SK-N-SH treated with all-trans-retinoic acid at 6 μM for 48 hours (cell line): Measurements from ENCODE around the gene SP140L.

Experiments
- ATAC-seq: fragments of 200-7000 bp; cut with Tn5 transposase; 3 replicates; pipeline ENCODE4 v1.9.1; 2020; ENCODE audit warnings: mild to moderate bottlenecking, moderate library complexity
- ARNTL ChIP-seq: fragments of 450-650 bp; formaldehyde crosslinking; IDR thresholded peaks from 2 replicates; pipeline ENCODE4 v1.5.0; 2020; ENCODE audit warnings: low read depth, mild to moderate bottlenecking, moderate library complexity, borderline replicate concordance
- BACH2 ChIP-seq: fragments of 250-450 bp; sonication (Bioruptor Pico); IDR thresholded peaks from 2 replicates; pipeline ENCODE4 v1.9.0; 2021; ENCODE audit warnings: mild to moderate bottlenecking, borderline replicate concordance
- CSDC2 ChIP-seq: fragments of 250-450 bp; sonication (Bioruptor Pico); IDR thresholded peaks from 2 replicates; pipeline ENCODE4 v1.5.0; 2020; ENCODE audit warnings: mild to moderate bottlenecking, moderate library complexity
- ESRRG ChIP-seq: fragments of 250-450 bp; sonication (Bioruptor Pico); IDR thresholded peaks from 2 replicates; pipeline ENCODE4 v1.6.1; 2021; ENCODE audit warnings: mild to moderate bottlenecking
- GLIS3 ChIP-seq: fragments of 250-450 bp; sonication (Bioruptor Pico); IDR thresholded peaks from 2 replicates; pipeline ENCODE4 v1.5.0; 2020; ENCODE audit warnings: mild to moderate bottlenecking, moderate library complexity
- ISL1 ChIP-seq: fragments of 250-450 bp; sonication (Bioruptor Pico); IDR thresholded peaks from 2 replicates; pipeline ENCODE4 v2.1.2; 2022; ENCODE audit warnings: mild to moderate bottlenecking, moderate library complexity
- OSR1 ChIP-seq: fragments of 250-450 bp; sonication (Bioruptor Pico); IDR thresholded peaks from 2 replicates; pipeline ENCODE4 v1.8.0; 2022; ENCODE audit warnings: moderate library complexity, mild to moderate bottlenecking, inconsistent platforms
- RARB ChIP-seq: fragments of 250-450 bp; sonication (Bioruptor Pico); IDR thresholded peaks from 2 replicates; pipeline ENCODE4 v1.8.0; 2021; ENCODE audit warnings: mild to moderate bottlenecking, moderate library complexity
- TCF4 ChIP-seq: fragments of 250-450 bp; sonication (Bioruptor Pico); IDR thresholded peaks from 2 replicates; pipeline ENCODE4 v1.8.0; 2021; ENCODE audit warnings: mild to moderate bottlenecking, moderate library complexity, borderline replicate concordance
- TOX ChIP-seq: fragments of 250-450 bp; sonication (Bioruptor Pico); IDR thresholded peaks from 2 replicates; pipeline ENCODE4 v1.8.0; 2021; ENCODE audit warnings: mild to moderate bottlenecking, moderate library complexity, borderline replicate concordance
- ZC3H10 ChIP-seq: fragments of 250-450 bp; sonication (Bioruptor Pico); IDR thresholded peaks from 2 replicates; pipeline ENCODE4 v1.5.1; 2021; ENCODE audit warnings: mild to moderate bottlenecking, moderate library complexity
- ZFP3 ChIP-seq: fragments of 250-450 bp; sonication (Bioruptor Pico); IDR thresholded peaks from 2 replicates; pipeline ENCODE4 v1.5.0; 2020; ENCODE audit warnings: mild to moderate bottlenecking, moderate library complexity
- ZFP30 ChIP-seq: fragments of 450-650 bp; formaldehyde crosslinking; IDR thresholded peaks from 2 replicates; pipeline ENCODE4 v1.5.0; 2022; ENCODE audit warnings: mild to moderate bottlenecking, moderate library complexity
- ZNF565 ChIP-seq: fragments of 450-650 bp; formaldehyde crosslinking; conservative IDR thresholded peaks from 2 replicates; pipeline ENCODE4 v1.5.0; 2020; ENCODE audit warnings: low read depth, mild to moderate bottlenecking, moderate library complexity
- ZNF70 ChIP-seq: fragments of 450-650 bp; formaldehyde crosslinking; IDR thresholded peaks from 2 replicates; pipeline ENCODE4 v1.5.0; 2020; ENCODE audit warnings: mild to moderate bottlenecking, moderate library complexity
- TF ChIP-seq, protein P1 (sequence below): fragments of 250-450 bp; sonication (Bioruptor Pico); IDR thresholded peaks from 2 replicates; pipeline ENCODE4 v1.8.0; 2020; ENCODE audit warnings: mild to moderate bottlenecking, moderate library complexity, borderline replicate concordance
- TF ChIP-seq, protein P2 (sequence below): fragments of 250-450 bp; sonication (Bioruptor Pico); IDR thresholded peaks from 2 replicates; pipeline ENCODE4 v1.5.1; 2021; ENCODE audit warnings: mild to moderate bottlenecking, moderate library complexity
- TF ChIP-seq, protein P3 (sequence below): fragments of 250-450 bp; sonication (Bioruptor Pico); IDR thresholded peaks from 2 replicates; pipeline ENCODE4 v1.5.1; 2020; ENCODE audit warnings: low read depth, mild to moderate bottlenecking, moderate library complexity
- TF ChIP-seq, protein P4 (sequence below): fragments of 250-450 bp; sonication (Bioruptor Pico); IDR thresholded peaks from 2 replicates; pipeline ENCODE4 v1.5.0; 2020; ENCODE audit warnings: mild to moderate bottlenecking, moderate library complexity

The SP140L gene

DNA sequence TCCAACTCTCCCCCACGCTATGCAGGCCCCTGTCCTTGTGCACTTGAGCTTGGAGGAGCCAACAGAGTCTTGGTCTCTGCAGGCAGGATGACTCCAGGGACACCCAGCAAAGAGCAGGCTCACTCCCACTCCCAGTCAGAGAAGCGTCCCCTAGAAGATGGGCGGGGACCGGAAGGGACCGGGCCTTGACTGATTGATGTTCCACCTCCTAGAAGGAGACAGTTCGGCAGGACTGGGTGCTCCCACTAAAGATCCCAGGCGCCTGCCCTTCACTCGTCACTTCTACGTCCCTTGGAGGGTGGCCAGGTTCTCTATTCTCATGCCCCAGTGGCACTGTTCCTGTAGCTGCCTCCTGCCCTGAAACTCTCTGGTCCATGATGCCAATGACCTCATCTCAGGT lies 85.9 kb downstream of the SP140L start:
- no peak for ATAC-seq
- TF ChIP-seq TCF4 (CRISPR knock-in tag), result no peak
- TF ChIP-seq OSR1 (CRISPR knock-in tag), result no peak
- TF ChIP-seq BACH2, result no peak
- TF ChIP-seq TOX, result no peak
- no peak for TF ChIP-seq GLIS3 (CRISPR knock-in tag)
- TF ChIP-seq RARB (CRISPR knock-in tag), result no peak
- no peak for TF ChIP-seq ZC3H10 (CRISPR knock-in tag)
- TF ChIP-seq ZNF565, result no peak
- TF ChIP-seq, protein P1, sequence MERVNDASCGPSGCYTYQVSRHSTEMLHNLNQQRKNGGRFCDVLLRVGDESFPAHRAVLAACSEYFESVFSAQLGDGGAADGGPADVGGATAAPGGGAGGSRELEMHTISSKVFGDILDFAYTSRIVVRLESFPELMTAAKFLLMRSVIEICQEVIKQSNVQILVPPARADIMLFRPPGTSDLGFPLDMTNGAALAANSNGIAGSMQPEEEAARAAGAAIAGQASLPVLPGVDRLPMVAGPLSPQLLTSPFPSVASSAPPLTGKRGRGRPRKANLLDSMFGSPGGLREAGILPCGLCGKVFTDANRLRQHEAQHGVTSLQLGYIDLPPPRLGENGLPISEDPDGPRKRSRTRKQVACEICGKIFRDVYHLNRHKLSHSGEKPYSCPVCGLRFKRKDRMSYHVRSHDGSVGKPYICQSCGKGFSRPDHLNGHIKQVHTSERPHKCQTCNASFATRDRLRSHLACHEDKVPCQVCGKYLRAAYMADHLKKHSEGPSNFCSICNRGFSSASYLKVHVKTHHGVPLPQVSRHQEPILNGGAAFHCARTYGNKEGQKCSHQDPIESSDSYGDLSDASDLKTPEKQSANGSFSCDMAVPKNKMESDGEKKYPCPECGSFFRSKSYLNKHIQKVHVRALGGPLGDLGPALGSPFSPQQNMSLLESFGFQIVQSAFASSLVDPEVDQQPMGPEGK (CRISPR knock-in tag), result no peak

DNA sequence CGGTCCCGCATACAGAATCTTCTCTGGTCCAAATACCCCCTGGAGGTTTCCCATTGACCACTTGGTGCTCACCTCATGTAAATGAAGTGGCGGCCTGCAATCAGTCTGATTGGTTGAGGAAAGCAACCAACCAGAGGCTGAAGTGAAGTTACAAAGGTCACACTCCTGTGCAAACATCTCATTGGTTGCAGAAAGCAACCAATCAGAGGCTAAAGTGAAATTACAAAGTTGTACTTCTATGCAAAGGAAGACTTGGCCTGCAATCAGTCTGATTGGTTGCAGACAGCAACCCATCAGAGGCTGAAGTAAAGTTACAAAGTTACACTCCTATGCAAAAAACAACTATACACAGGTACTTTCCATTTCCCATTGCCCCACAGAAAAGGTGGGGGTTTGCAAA lies 86.5 kb downstream of the SP140L start:
- no peak for ATAC-seq
- TF ChIP-seq ZNF70 (no peak), GLIS3 (CRISPR knock-in tag) (no peak), TOX (no peak)

DNA sequence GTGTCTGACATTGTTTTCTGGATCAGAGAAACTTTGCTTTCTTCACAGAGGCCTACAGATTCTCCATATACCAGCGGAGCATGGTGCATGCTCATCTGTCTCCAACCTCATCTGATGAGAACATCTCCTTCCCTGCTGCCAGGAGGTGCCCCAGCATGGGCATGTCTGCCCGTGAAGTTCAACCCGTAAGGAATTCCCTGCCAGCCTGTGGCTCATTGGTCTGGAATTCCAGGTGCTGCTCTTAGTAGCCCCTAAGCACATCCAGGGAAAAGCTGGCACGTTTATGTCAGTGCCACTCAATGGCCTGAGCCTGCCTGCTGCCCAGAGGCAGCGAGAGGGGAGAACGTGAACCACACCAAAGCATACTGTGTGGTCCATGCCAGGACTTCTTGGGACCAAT lies 87.3 kb downstream of the SP140L start:
- no peak for ATAC-seq
- TF ChIP-seq, protein P2, sequence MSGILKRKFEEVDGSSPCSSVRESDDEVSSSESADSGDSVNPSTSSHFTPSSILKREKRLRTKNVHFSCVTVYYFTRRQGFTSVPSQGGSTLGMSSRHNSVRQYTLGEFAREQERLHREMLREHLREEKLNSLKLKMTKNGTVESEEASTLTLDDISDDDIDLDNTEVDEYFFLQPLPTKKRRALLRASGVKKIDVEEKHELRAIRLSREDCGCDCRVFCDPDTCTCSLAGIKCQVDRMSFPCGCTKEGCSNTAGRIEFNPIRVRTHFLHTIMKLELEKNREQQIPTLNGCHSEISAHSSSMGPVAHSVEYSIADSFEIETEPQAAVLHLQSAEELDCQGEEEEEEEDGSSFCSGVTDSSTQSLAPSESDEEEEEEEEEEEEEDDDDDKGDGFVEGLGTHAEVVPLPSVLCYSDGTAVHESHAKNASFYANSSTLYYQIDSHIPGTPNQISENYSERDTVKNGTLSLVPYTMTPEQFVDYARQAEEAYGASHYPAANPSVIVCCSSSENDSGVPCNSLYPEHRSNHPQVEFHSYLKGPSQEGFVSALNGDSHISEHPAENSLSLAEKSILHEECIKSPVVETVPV (CRISPR knock-in tag), result no peak
- TF ChIP-seq ZFP30 (no peak), ARNTL (CRISPR knock-in tag) (no peak), BACH2 (no peak), CSDC2 (CRISPR knock-in tag) (no peak), ISL1 (CRISPR knock-in tag) (no peak), ZNF565 (no peak), ZC3H10 (CRISPR knock-in tag) (no peak), TCF4 (CRISPR knock-in tag) (no peak), ZFP3 (CRISPR knock-in tag) (no peak), OSR1 (CRISPR knock-in tag) (no peak), TOX (no peak)
- TF ChIP-seq, protein P3, sequence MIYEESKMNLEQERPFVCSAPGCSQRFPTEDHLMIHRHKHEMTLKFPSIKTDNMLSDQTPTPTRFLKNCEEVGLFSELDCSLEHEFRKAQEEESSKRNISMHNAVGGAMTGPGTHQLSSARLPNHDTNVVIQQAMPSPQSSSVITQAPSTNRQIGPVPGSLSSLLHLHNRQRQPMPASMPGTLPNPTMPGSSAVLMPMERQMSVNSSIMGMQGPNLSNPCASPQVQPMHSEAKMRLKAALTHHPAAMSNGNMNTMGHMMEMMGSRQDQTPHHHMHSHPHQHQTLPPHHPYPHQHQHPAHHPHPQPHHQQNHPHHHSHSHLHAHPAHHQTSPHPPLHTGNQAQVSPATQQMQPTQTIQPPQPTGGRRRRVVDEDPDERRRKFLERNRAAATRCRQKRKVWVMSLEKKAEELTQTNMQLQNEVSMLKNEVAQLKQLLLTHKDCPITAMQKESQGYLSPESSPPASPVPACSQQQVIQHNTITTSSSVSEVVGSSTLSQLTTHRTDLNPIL (CRISPR knock-in tag), result no peak
- TF ChIP-seq, protein P4, sequence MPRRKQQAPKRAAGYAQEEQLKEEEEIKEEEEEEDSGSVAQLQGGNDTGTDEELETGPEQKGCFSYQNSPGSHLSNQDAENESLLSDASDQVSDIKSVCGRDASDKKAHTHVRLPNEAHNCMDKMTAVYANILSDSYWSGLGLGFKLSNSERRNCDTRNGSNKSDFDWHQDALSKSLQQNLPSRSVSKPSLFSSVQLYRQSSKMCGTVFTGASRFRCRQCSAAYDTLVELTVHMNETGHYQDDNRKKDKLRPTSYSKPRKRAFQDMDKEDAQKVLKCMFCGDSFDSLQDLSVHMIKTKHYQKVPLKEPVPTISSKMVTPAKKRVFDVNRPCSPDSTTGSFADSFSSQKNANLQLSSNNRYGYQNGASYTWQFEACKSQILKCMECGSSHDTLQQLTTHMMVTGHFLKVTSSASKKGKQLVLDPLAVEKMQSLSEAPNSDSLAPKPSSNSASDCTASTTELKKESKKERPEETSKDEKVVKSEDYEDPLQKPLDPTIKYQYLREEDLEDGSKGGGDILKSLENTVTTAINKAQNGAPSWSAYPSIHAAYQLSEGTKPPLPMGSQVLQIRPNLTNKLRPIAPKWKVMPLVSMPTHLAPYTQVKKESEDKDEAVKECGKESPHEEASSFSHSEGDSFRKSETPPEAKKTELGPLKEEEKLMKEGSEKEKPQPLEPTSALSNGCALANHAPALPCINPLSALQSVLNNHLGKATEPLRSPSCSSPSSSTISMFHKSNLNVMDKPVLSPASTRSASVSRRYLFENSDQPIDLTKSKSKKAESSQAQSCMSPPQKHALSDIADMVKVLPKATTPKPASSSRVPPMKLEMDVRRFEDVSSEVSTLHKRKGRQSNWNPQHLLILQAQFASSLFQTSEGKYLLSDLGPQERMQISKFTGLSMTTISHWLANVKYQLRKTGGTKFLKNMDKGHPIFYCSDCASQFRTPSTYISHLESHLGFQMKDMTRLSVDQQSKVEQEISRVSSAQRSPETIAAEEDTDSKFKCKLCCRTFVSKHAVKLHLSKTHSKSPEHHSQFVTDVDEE (CRISPR knock-in tag), result no peak

DNA sequence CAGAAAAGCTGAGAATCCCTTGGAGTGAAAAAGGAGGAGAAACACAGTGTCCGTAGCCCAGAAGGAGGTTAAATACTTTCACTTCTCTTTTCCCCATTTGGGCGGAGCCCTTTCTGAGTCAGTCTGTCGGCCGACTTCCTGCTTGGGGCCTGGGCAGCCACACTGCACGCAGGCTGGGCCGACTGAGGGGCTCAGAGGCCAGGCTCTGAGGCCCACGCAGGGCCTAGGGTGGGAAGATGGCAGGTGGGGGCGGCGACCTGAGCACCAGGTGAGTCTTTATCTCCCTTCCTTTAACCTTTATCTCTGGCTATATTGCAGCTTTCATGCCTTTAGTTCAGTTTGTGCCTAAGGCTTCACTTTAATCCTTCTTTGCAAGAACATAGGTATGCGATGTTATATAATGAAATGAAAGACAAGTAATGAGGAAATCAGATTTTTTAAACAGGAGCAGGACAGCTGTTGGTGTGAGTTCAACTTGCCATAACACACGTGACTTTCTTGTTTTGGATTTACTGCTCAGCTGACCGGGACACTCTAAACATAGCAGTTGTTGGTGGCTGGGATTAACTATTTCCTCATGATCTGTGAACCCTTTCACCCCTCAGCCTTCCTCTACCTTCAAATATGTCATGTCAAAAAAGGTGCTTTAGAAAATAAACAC lies 89.2 kb downstream of the SP140L start, which contains the start of gene SP100:
SP100 (plus strand) TSS at position 141 of the 661 bp plus-strand sequence; CDS start at position 237, 96 bp downstream.
- ATAC-seq, result peak; percentile 79
- TF ChIP-seq, protein P3 (CRISPR knock-in tag), result no peak
- TF ChIP-seq OSR1 (CRISPR knock-in tag) (no peak), GLIS3 (CRISPR knock-in tag) (no peak), ESRRG (CRISPR knock-in tag) (no peak), ISL1 (CRISPR knock-in tag) (no peak), CSDC2 (CRISPR knock-in tag) (no peak), ZFP30 (no peak), TOX (no peak), TCF4 (CRISPR knock-in tag) (no peak)
- TF ChIP-seq, protein P1 (CRISPR knock-in tag), result no peak
